Astrocyte of the spinal cord (primary cell): ENCODE data around the gene PARP1.
A peak's percentile ranks its signal among the peaks of the same experiment; 100 is the strongest.

Experiments used
- DNase-seq: peaks from one replicate; pipeline ENCODE4 v3.0.0; 2011; ENCODE audit warnings: low read depth, low spot score
- H3K4me3 ChIP-seq: 2 replicates; pipeline ENCODE4 v1.5.1; 2011; ENCODE audit warnings: low read depth, mild to moderate bottlenecking, low read length, moderate library complexity
- CTCF ChIP-seq: IDR thresholded peaks from 2 replicates; pipeline ENCODE4 v1.5.1; 2012; ENCODE audit warnings: low read depth, mild to moderate bottlenecking, low read length, inconsistent platforms
- in situ Hi-C: cut with HindIII; loops from 2 replicates; pipeline ENCODE4 v1.10.0; 2017; ENCODE audit warnings: low sequenced_read_pairs

PARP1 gene

GRCh38 chr1:226404063-226404903 is 3.6 kb downstream of the PARP1 start:
- no peak for DNase-seq
- no peak overlapping the region for H3K4me3 ChIP-seq
- in situ Hi-C loops: no loop called here
- TF ChIP-seq CTCF: no peak

DNA sequence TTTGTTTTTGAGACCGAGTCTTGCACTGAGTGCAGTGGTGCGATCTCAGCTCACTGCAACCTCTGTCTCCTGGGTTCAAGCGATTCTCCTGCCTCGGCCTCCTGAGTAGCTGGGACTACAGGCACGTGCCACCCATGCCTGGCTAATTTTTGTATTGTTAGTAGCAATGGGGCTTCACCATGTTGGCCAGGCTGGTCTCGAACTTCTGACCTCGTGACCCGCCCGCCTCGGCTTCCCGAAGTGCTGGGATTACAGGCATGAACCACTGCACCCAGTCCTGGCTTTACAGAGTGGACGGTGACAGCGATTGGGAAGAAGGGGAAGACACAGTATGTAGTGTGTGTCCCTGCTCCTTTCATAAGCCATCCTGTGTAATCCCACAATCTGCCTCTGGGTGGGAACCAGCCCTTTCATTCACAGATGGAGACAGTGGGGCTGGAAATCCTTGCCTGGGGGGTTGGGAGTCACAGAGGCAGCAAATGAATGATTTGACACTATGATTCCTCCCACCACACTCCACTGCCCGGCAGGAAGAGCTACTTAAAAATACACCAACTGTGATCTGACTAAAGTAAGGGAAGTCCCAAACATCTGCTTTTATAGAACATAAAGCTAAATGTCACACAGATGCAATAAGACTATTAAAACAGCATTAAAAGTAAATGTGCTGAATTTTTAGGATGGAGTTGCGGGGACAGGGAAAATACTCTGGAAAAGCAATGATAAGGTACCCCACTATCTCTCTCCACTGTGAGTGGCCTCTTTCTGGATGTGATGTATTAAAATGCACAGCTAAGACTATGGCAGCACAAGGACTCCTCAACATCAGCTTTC is 4.5 kb downstream of the PARP1 start:
- in situ Hi-C loops: no loop called here
- TF ChIP-seq CTCF: peak; percentile 51
- DNase-seq: peak; percentile 9
- H3K4me3 ChIP-seq: no peak overlapping the region

DNA sequence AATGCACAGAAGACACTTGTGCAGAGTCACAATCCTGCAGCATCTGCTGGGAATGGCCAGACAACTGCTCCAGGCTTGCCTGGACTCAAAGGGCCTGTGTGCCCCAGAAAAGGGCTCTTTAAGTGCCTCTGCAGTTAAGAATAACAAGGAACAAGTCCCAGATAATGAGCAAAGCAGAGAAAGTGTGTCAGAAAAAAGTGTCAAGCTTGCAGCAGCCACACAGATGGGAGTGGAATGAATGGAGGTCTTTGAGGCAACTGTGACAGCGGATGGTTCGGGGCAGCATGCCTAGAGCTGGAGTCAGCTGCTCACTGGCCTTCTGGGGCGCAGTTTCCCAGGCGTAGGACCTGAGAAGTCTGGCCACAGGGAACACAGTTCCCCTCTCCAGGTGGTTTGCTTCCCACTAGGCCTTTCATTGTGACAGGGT is 5.1 kb downstream of the PARP1 start:
- no peak for TF ChIP-seq CTCF
- in situ Hi-C loops: no loop called here
- H3K4me3 ChIP-seq: no peak overlapping the region
- DNase-seq: no peak

DNA sequence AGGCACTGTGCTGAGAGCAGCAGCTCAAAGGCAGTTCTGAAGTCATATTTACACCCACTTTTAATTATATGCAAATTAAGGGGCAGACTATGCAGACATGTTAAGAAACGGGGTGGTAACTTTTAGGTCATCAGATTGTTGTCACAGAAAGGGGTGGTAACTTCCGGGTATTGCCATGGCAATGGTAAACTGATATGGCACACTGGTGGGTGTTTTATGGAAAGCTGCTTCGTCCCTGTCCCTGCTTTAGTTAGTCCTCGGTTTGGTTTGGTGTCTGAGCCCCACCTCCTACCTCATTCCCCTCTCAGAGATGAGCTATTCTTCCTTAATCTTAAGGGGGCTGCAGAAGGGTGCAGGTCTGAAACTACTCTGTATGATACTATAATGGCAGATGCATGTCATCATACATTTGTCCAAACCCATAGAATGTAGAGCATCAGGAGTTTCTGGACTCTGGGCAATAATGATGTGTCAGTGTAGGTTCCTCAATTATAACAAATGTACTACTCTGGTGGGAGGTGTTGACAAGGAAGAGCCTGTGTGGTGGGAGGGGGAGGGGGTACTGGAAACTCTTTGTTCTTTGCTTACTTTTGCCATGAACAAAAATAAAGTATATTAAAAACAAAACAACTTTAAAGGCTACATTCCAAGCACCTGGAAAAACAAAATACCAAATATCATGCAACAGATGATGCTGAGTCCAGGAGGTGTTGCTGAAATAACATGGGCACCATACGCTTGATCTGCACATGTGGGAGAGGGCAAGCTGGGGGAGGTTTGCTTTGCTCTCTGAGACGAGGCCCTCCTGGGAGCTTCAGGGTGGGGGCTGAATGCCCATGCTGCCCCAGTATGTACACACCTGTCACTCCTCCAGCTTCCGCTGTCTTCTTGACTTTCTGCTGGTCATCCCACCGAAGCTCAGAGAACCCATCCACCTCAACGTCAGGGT is 6.3 kb downstream of the PARP1 start:
- no peak overlapping the region for H3K4me3 ChIP-seq
- no peak for TF ChIP-seq CTCF
- in situ Hi-C loops: no loop called here
- DNase-seq: no peak

GRCh38 chr1:226400519-226401354 is 7.2 kb downstream of the PARP1 start:
- in situ Hi-C loops: no loop called here
- no peak for DNase-seq
- H3K4me3 ChIP-seq: no peak overlapping the region
- no peak for TF ChIP-seq CTCF
